HG03575 (cell line): ENCODE data around the gene SLX4IP.
A peak's percentile ranks its signal among the peaks of the same experiment; 100 is the strongest.

Experiments used
- ATAC-seq: cut with Tn5 transposase; IDR thresholded peaks from one replicate; pipeline ENCODE4 v1.9.1; 2021; ENCODE audit not compliant: unreplicated experiment, insufficient number of reproducible peaks, low FRiP score; ENCODE audit errors: extremely low read depth

SLX4IP gene

DNA sequence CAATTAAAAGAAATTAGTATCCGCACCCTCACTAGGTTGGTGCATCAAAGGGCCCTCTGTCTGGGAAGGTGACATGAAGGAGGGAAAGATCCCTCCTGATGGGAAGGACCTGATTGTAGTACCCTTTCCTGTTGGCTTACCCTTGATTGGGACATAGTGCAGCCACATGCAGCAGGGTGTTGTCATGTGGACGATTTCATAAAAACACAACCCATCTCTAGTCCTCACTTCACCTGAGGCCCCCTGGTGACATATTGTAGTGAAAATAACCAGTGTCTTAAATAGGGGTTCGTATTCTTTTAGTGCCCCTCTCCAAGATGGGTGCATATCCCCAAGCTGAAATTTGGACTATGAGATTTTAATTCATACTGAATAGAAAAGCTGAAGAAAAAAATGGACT is 97.3 kb downstream of the SLX4IP start:
- no peak for ATAC-seq

GRCh38 chr20:10536531-10536930 is 101.4 kb downstream of the SLX4IP start:
- ATAC-seq = no peak

- no peak for ATAC-seq
Measured at GRCh38 chr20:10537850-10538480, 102.9 kb downstream of the SLX4IP start.

- no peak for ATAC-seq
Measured at GRCh38 chr20:10538768-10539167, 103.7 kb downstream of the SLX4IP start.

GRCh38 chr20:10539818-10540553 is 104.9 kb downstream of the SLX4IP start:
- ATAC-seq = no peak

GRCh38 chr20:10540636-10541493 is 105.8 kb downstream of the SLX4IP start:
- no peak for ATAC-seq

- no peak for ATAC-seq
Measured at GRCh38 chr20:10541668-10542411, 106.7 kb downstream of the SLX4IP start.

- no peak for ATAC-seq
Measured at GRCh38 chr20:10542442-10542841, 107.3 kb downstream of the SLX4IP start.

- ATAC-seq = no peak
Measured at GRCh38 chr20:10543480-10543879, 108.4 kb downstream of the SLX4IP start.

DNA sequence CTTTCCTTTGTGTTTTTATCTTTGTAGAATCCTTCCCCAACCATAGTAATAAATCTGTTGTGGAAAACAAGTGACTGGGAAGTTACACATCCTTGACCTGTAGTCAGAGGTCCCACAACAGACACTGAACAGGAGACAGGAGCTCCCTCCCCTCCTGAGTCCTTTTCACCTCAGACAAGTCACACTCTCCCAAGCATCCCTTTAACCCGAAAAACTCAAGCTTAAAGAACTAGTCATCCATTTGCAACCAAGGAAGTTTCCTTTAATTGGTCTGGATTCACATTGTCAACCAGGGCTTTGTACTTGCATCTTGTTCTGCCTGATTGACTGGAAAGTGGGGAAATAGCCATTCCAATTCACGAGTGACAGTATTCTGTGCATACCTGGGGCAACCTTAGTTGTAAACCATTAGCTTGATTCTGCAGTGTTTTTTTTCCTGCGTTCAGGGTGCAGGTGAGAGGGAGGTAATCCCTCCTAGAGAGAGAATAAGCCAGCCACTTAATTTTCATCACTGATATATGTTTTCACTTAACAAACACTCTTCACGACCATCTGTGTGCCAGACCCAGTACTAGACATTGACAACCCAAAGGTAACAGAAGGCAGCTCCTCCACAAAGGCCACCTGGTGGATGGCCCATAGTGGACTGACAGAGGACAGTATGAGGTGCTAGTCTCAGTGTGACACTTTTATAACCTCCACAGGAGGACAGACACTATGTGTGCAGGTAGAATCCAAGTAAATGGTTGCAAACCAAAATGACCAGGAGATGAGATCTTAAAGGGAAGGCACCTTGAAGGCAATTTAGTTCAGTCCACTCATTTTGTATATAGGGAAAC is 112.4 kb downstream of the SLX4IP start:
- no peak for ATAC-seq

DNA sequence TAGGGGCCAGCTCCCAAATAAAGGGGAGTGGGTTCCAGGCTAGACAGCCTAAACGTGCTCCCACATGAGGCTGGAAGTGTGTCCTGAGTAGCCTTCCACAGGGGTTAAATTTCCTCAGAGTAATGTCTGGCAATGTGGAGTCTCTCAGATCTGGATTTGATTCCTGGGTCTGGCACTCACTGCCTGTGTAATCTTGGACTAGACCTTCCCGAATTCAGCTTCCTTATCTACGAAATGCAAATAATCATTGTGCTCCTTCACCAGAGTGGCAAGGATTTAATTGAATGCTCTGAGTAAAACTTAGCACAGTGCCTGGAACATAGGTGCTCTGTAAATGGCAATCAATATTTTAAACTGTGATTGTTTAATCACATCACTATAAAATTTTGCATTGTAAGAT is 114.4 kb downstream of the SLX4IP start:
- ATAC-seq = no peak

GRCh38 chr20:10550204-10551118 is 115.4 kb downstream of the SLX4IP start:
- no peak for ATAC-seq

GRCh38 chr20:10551732-10552724 is 116.9 kb downstream of the SLX4IP start:
- ATAC-seq = peak; percentile 69

- ATAC-seq = no peak
Measured at GRCh38 chr20:10553326-10553984, 118.3 kb downstream of the SLX4IP start.

GRCh38 chr20:10554285-10554684 is 119.2 kb downstream of the SLX4IP start:
- ATAC-seq = no peak

- no peak for ATAC-seq
Measured at GRCh38 chr20:10555393-10555792, 120.3 kb downstream of the SLX4IP start.
